Activated CD8-positive, alpha-beta memory T cell treated with anti-CD3 and anti-CD28 coated beads, Interleukin-2, amount 50 U/mL, for 1 hour (primary cell): ENCODE results near the gene CCNQ.
"Not testable (repeated sequence)": the region's sequence is repeated elsewhere in the genome, so short reads cannot be mapped to it uniquely, and the experiment has no call there.

Source experiments
- DNase-seq: peaks from one replicate; pipeline ENCODE4 v3.0.0-alpha.2; 2020; ENCODE audit errors: extremely low read depth

Gene CCNQ

GRCh38 chrX:153623310-153624029 lies 24.5 kb upstream of the CCNQ start:
- DNase-seq = no peak

GRCh38 chrX:153622661-153623309 lies 23.8 kb upstream of the CCNQ start:
- no peak for DNase-seq

GRCh38 chrX:153621949-153622598 lies 23.1 kb upstream of the CCNQ start:
- no peak for DNase-seq

- no peak for DNase-seq
Observed at GRCh38 chrX:153620576-153620975, 21.6 kb upstream of the CCNQ start.

GRCh38 chrX:153614818-153615217 lies 15.9 kb upstream of the CCNQ start:
- no peak for DNase-seq

- DNase-seq = no peak
Observed at GRCh38 chrX:153612413-153612812, 13.5 kb upstream of the CCNQ start.

GRCh38 chrX:153611298-153612095 lies 12.6 kb upstream of the CCNQ start:
- no peak for DNase-seq

GRCh38 chrX:153610836-153611213 lies 11.9 kb upstream of the CCNQ start:
- DNase-seq = no peak

GRCh38 chrX:153609917-153610835 lies 11.2 kb upstream of the CCNQ start:
- DNase-seq = peak; percentile 26

GRCh38 chrX:153608806-153609205 lies 9.9 kb upstream of the CCNQ start:
- DNase-seq = no peak

GRCh38 chrX:153608376-153608775 lies 9.4 kb upstream of the CCNQ start:
- DNase-seq = no peak

- no peak for DNase-seq
Observed at GRCh38 chrX:153606503-153606902, 7.6 kb upstream of the CCNQ start.

GRCh38 chrX:153604666-153605380 lies 5.9 kb upstream of the CCNQ start:
- not testable (repeated sequence) for DNase-seq

GRCh38 chrX:153603131-153603656 lies 4.3 kb upstream of the CCNQ start:
- DNase-seq = no peak

GRCh38 chrX:153602601-153603000 lies 3.7 kb upstream of the CCNQ start:
- DNase-seq = no peak

GRCh38 chrX:153601511-153602110 lies 2.7 kb upstream of the CCNQ start:
- no peak for DNase-seq

- DNase-seq = no peak
Observed at GRCh38 chrX:153600921-153601320, 2.0 kb upstream of the CCNQ start.

GRCh38 chrX:153600032-153600373 lies 1.1 kb upstream of the CCNQ start:
- no peak for DNase-seq

- DNase-seq = peak; percentile 52
Observed at GRCh38 chrX:153599192-153600031, 473 bp upstream of the CCNQ start.
